RWPE2 (cell line): Measurements from ENCODE around the gene LRRN2.

Source experiments
- ATAC-seq: fragments of 200-7000 bp; cut with Tn5 transposase; 3 replicates; pipeline ENCODE4 v1.9.1; 2021; ENCODE audit warnings: low read depth
- DNase-seq: peaks from one replicate; pipeline ENCODE4 v3.0.0-alpha.2; 2020; ENCODE audit warnings: low spot score
- H3K27ac ChIP-seq: fragments of 450-650 bp; 2 replicates; pipeline ENCODE4 v1.5.1; 2017; ENCODE audit warnings: mild to moderate bottlenecking; ENCODE audit not compliant: poor library complexity, severe bottlenecking
- H3K27me3 ChIP-seq: fragments of 250-450 bp; sonication (Bioruptor Pico); 2 replicates; pipeline ENCODE4 v1.5.1; 2021; ENCODE audit warnings: mild to moderate bottlenecking, moderate library complexity; ENCODE audit not compliant: insufficient read depth, poor library complexity, severe bottlenecking
- H3K36me3 ChIP-seq: fragments of 250-450 bp; sonication (Bioruptor Pico); 2 replicates; pipeline ENCODE4 v1.5.1; 2020; ENCODE audit warnings: low read depth, mild to moderate bottlenecking, moderate library complexity
- H3K4me1 ChIP-seq: fragments of 250-450 bp; sonication (Bioruptor Pico); 2 replicates; pipeline ENCODE4 v1.5.1; 2021; ENCODE audit warnings: mild to moderate bottlenecking, moderate library complexity; ENCODE audit not compliant: insufficient read depth, poor library complexity, severe bottlenecking
- H3K4me3 ChIP-seq: fragments of 250-450 bp; sonication (Bioruptor Pico); 2 replicates; pipeline ENCODE4 v1.5.1; 2021; ENCODE audit warnings: mild to moderate bottlenecking, moderate library complexity; ENCODE audit not compliant: severe bottlenecking
- H3K9me3 ChIP-seq: fragments of 250-450 bp; sonication (Bioruptor Pico); 2 replicates; pipeline ENCODE4 v1.5.1; 2021; ENCODE audit warnings: mild to moderate bottlenecking, moderate library complexity; ENCODE audit not compliant: severe bottlenecking
- TF ChIP-seq, protein P1 (sequence below): fragments of 450-650 bp; IDR thresholded peaks from one replicate; pipeline ENCODE4 v1.5.1; 2017; ENCODE audit warnings: mild to moderate bottlenecking, moderate library complexity; ENCODE audit not compliant: poor library complexity, severe bottlenecking

The LRRN2 gene

GRCh38 chr1:204647114-204647804, 38.3 kb downstream of the LRRN2 start:
- H3K4me3 ChIP-seq: no peak overlapping the region
- no peaks in the 10 kb centered on the region for H3K27me3 ChIP-seq
- no peak for DNase-seq
- no peaks in the 10 kb centered on the region for H3K36me3 ChIP-seq
- no peaks in the 10 kb centered on the region for H3K4me1 ChIP-seq
- TF ChIP-seq, protein P1, sequence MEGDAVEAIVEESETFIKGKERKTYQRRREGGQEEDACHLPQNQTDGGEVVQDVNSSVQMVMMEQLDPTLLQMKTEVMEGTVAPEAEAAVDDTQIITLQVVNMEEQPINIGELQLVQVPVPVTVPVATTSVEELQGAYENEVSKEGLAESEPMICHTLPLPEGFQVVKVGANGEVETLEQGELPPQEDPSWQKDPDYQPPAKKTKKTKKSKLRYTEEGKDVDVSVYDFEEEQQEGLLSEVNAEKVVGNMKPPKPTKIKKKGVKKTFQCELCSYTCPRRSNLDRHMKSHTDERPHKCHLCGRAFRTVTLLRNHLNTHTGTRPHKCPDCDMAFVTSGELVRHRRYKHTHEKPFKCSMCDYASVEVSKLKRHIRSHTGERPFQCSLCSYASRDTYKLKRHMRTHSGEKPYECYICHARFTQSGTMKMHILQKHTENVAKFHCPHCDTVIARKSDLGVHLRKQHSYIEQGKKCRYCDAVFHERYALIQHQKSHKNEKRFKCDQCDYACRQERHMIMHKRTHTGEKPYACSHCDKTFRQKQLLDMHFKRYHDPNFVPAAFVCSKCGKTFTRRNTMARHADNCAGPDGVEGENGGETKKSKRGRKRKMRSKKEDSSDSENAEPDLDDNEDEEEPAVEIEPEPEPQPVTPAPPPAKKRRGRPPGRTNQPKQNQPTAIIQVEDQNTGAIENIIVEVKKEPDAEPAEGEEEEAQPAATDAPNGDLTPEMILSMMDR: no peak
- no peaks in the 10 kb centered on the region for H3K9me3 ChIP-seq
- peak; percentile 74 for ATAC-seq
- no peak overlapping the region for H3K27ac ChIP-seq

- H3K27ac ChIP-seq: no peak overlapping the region
- H3K9me3 ChIP-seq: no peaks in the 10 kb centered on the region
- H3K4me3 ChIP-seq: no peak overlapping the region
- no peaks in the 10 kb centered on the region for H3K36me3 ChIP-seq
- no peaks in the 10 kb centered on the region for H3K27me3 ChIP-seq
- DNase-seq (no peak), ATAC-seq (no peak)
- H3K4me1 ChIP-seq: no peaks in the 10 kb centered on the region
- TF ChIP-seq, protein P1: no peak
Observed at GRCh38 chr1:204645666-204646065, 39.9 kb downstream of the LRRN2 start.

DNA sequence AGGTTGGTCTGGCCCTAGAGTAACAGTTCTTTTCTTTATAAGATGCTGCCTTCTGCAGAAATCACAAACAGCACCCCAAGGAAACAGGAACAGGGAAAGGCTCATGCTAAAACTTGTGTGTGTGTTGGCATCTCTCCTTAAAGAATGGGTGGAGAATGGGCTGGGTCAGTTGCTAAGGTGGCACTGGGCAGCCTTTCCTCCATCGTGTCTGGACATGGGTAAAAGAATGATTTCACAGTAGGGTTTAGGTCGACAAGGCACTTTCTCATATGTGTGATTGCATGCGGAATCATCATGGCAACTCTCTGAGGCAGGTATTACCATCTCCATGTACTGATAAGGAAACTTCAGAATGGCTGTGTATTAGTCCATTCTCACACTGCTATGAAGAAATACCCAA, 40.3 kb downstream of the LRRN2 start:
- Histone ChIP-seq H3K9me3 (no peaks in the 10 kb centered on the region), H3K36me3 (no peaks in the 10 kb centered on the region), H3K4me3 (no peak overlapping the region), H3K27ac (no peak overlapping the region), H3K27me3 (no peaks in the 10 kb centered on the region), H3K4me1 (no peaks in the 10 kb centered on the region)
- TF ChIP-seq, protein P1: no peak
- ATAC-seq (no peak), DNase-seq (no peak)

DNA sequence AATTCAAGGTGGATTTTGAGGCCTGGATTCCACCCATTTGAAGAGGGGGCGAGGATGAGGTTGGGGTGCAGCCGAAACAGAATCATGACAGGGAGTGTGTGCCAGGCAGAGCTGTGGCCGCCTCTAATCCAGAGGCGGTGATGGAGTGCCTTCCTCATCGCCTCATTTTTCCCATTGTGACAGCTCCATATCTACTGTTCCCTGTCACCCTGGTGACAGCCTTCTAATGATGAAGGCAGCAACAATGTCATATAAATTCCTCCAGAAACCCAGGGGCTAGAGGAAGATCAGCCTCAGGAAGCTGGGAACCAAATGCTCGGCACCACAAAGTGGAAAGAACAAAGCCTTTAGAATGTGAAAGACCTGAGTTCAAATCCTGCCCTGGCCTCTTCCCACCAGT, 42.0 kb downstream of the LRRN2 start:
- no peaks in the 10 kb centered on the region for H3K4me1 ChIP-seq
- no peaks in the 10 kb centered on the region for H3K36me3 ChIP-seq
- H3K27ac ChIP-seq: no peak overlapping the region
- no peaks in the 10 kb centered on the region for H3K27me3 ChIP-seq
- H3K9me3 ChIP-seq: no peaks in the 10 kb centered on the region
- ATAC-seq (no peak), DNase-seq (no peak)
- H3K4me3 ChIP-seq: no peak overlapping the region
- TF ChIP-seq, protein P1: no peak

DNA sequence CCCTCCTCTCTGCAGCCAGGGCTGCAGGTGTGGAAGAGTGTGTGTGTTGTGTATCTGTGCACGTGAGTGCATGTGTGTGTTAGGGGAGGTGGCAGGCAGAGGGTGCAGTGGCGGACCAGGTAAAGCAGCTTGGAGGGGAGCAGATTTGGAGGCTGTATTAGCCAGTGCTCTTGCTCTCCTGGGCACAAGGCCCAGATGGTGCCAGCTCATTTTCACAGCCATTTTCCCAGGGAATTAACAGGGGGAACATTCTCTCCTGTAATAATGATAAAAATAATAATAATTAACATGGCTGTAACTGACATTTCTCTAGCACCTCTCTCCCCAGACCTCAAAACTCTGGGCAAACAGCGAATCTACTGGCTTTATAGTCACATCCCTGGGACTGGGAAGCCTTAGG, 43.6 kb downstream of the LRRN2 start:
- H3K27ac ChIP-seq: no peak overlapping the region
- no peaks in the 10 kb centered on the region for H3K36me3 ChIP-seq
- no peaks in the 10 kb centered on the region for H3K9me3 ChIP-seq
- DNase-seq (no peak), ATAC-seq (no peak)
- no peaks in the 10 kb centered on the region for H3K27me3 ChIP-seq
- H3K4me1 ChIP-seq: no peaks in the 10 kb centered on the region
- TF ChIP-seq, protein P1: no peak
- H3K4me3 ChIP-seq: no peak overlapping the region
